IPS-11a (cell line): ENCODE results near the gene NRCAM.

Experiments
- H3K4me3 ChIP-seq: one replicate; pipeline ENCODE4 v1.5.1; 2013; ENCODE audit warnings: low read depth, low read length, control low read depth

NRCAM gene

GRCh38 chr7:108314551-108314950 lies 141.7 kb downstream of the NRCAM start:
- H3K4me3 ChIP-seq = no peak overlapping the region

DNA sequence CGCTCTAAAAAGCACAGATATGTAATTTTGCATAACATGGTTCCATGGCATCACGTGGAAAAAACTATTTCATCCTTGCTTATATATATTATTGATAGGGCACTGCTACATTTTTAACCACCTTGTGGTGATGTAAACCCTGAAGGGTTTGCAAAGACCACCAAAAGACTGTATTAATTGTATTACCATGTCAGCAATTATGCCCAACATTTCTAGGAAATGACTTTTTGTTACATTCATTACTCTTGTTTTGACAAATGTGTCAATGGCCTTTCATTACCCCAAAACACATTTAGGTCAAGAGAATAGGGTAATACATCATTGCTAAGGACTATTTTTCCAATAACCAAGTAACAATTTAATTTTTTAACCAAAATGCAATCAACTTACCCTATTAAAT lies 142.2 kb downstream of the NRCAM start:
- H3K4me3 ChIP-seq = no peak overlapping the region

DNA sequence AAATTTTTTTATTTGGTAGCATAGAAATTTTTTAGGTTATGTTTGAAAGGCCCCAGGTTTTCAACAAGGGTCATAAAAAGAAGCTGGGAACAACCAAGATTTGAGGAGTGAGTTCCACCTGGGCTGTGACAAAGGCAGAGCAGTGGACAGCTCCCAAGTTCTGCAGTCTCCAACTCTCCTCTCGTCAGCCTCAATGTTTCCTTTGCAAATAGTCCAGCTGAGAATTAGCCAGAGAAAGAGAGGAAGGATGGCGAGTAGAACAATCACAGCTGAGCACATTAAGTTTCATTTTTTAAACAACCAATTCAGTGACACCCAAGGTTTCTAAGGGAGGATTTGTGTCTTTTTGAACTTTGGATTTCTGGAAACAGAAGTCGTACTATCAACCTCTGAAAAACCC lies 143.2 kb downstream of the NRCAM start:
- H3K4me3 ChIP-seq = no peak overlapping the region

- H3K4me3 ChIP-seq = no peak overlapping the region
Measured at GRCh38 chr7:108311446-108312168, 144.6 kb downstream of the NRCAM start.

- no peak overlapping the region for H3K4me3 ChIP-seq
Measured at GRCh38 chr7:108310351-108310750, 145.9 kb downstream of the NRCAM start.

GRCh38 chr7:108308903-108309302 lies 147.3 kb downstream of the NRCAM start:
- no peak overlapping the region for H3K4me3 ChIP-seq

DNA sequence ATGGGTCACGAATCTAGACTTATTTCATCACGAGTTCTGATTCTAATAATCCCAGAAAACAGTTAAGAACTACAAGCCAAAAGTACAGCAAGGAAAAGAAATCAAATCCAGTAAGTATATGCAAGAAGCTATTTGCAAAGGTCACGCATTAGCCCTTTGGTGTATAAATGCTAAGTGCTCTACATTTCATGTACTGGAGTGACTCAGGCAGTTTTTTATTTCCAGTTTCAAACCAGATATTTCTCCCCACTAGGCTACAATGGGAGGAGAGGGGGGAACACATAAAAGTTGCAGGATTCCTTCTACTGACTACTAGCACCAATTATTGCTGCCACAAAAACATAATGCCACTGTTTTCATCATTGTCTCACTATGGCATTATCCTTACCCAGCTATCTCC lies 148.0 kb downstream of the NRCAM start:
- no peak overlapping the region for H3K4me3 ChIP-seq

GRCh38 chr7:108307595-108307994 lies 148.6 kb downstream of the NRCAM start:
- H3K4me3 ChIP-seq = no peak overlapping the region

GRCh38 chr7:108307194-108307593 lies 149.0 kb downstream of the NRCAM start:
- H3K4me3 ChIP-seq = no peak overlapping the region

GRCh38 chr7:108303332-108303731 lies 152.9 kb downstream of the NRCAM start:
- H3K4me3 ChIP-seq = no peak overlapping the region

GRCh38 chr7:108301387-108301786 lies 154.8 kb downstream of the NRCAM start:
- H3K4me3 ChIP-seq = no peak overlapping the region

DNA sequence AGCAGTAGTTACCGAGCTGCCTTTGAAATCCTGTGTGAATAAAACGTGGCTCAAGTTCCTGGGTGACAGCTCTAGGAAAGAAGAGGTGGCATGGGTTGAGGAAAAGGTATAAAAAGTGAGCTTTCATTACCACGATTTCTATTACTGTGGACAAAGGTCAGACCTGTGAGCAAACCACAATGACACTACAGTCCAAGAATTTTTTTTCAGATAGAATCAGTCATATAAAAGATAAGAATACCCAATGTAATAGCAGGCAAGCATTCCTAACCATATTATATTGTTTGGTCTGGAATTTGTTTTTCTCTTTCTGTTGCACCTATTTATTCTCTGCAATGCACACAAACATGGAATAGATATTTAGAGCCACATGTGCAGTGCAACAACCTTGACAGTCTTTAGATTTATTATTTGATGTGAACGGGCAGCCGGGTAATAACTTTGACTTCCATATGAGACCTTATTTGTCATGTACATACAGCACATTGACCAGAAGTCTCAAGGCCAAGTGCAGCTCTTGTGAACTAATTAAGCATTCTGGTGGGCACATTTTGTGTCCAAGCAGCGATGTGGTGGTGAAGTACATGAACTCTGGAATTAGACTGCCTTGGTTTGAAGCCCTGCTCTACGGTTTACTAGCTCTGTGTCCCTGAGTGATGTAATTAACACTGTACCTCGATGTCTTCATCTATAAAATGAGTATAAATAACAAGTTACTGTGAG lies 156.8 kb downstream of the NRCAM start:
- no peak overlapping the region for H3K4me3 ChIP-seq

- no peak overlapping the region for H3K4me3 ChIP-seq
Measured at GRCh38 chr7:108296911-108297310, 159.3 kb downstream of the NRCAM start.

GRCh38 chr7:108294595-108294994 lies 161.6 kb downstream of the NRCAM start:
- no peak overlapping the region for H3K4me3 ChIP-seq

- no peak overlapping the region for H3K4me3 ChIP-seq
Measured at GRCh38 chr7:108293149-108293612, 163.1 kb downstream of the NRCAM start.

GRCh38 chr7:108292541-108292940 lies 163.7 kb downstream of the NRCAM start:
- no peak overlapping the region for H3K4me3 ChIP-seq

DNA sequence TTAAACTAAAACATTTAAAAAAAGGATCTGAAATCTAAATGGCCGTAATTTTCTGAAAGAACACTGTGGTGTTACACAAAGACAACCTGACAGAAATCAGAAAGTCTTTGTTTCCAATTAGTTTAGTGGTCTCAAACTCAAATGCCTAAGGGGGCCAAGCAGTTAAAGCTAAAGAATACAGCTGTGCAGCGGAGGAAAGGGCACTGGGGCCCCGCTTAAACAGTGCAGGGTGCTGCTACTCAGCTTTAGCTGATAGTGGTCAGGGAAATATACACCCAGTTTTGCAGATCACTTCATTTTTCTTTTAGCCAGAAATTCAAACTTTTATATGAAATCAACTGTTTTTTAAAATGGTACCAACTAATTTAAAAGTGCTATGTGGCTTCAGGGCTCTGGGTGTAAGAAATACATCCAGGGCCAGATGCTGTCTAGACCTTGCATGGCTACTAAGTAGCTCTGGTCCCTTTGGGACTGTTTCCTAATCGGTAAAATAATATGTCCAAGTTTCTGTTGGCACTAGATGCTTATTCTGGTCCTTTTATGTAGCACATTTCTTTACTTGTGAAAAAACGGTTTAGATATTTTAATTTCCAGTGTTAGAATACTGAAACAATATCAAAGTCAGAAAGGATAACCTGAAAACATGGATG lies 164.3 kb downstream of the NRCAM start:
- H3K4me3 ChIP-seq = no peak overlapping the region

DNA sequence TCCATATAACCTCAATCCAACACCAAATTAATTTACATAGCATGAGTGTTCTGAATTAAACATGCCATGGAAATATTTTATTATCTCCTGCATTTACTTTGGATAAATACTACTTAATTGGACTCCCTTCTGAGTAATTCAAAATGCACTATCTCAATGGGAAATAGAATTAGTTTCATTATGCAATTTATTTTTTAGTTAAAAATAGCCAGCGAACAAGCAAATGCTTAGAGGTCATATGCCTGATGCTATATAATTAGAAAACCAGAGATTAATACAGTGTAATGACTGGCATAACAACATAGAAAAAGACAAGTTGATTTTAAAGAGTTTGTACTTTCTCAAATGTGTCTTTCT lies 165.1 kb downstream of the NRCAM start:
- H3K4me3 ChIP-seq = no peak overlapping the region

DNA sequence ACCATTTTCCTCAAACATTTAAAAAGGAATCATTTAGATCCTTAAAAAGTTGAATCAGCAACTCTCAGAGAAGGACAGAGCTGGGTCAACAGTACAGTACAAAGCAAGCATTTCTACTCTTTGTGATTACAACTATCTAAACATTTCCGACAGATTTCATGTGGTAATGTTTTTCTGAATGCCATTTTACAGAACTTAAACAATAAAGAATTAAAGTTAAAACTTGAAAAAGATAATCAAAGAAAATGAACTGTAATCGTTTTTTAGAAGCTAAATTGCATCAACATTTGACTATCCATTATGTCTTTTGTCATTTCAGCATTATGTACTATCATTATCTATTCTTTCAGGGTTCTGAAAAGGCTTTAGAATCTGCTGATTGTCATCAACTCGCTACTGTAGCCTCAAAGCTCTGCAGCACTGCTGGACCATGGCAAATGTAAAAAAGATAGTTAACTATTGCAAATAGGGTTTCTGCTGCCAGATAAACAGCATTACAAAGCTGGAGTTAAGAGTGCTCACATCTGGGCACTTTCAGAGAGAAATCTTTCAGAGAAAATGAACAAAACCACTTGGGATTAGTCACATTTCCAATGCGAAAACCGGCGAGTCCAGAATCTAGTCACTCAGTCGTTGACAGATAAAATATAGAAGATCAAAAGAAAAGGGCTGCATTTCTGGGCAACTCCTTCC lies 165.6 kb downstream of the NRCAM start:
- H3K4me3 ChIP-seq = no peak overlapping the region

DNA sequence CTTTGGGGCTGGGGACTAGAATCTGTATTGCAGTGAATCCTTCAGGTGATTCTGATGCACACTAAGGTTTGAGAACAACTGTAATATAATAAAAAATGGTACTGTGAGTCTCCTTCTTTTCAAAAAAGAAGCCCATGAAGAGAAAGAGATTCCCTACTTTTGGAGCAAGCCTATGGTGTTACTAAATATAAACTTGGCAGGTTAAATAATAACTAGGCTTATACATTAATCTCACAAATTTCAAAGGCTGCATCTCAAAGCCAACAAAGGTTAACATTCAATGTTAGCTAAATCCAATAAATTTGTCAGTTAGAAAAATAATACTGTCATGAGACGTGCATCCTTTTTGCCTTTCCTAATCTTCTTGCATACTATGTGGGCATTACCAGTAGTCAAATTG lies 166.4 kb downstream of the NRCAM start:
- H3K4me3 ChIP-seq = no peak overlapping the region

DNA sequence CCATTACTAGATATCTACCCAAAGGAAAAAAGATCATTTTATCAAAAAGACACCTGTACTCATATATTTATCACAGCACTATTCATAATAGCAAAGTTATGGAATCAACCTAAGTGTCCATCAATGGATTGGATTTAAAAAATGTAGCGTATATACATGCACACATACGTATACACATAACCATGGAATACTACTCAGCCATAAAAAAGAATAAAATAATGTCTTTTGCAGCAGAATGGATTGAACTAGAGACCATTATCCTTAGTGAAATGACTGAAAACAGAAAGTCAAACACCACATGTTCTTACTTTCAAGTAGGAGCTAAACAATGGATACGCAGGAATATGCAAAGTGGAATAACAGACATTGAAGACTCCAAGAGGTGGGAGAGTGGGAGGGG lies 168.4 kb downstream of the NRCAM start:
- H3K4me3 ChIP-seq = no peak overlapping the region
